Ascending aorta (tissue), 2 donors: ENCODE results near the gene IFT74. TPM values are rescaled to one million over a fixed set of nuclear protein-coding genes. Genes with fewer than 3 reads are reported as not detected.

ENCODE experiments used
- DNase-seq, 2 donors: peaks; one replicate each; pipeline ENCODE4 v3.0.0-alpha.2; 2019; ENCODE audit warnings: low spot score in 2 of 2
- H3K27ac ChIP-seq, 2 donors: fragments of 200-600 bp; sonication (generic); one replicate each; pipeline ENCODE4 v1.5.1; 2016 to 2017; ENCODE audit warnings: mild to moderate bottlenecking in 1 of 2
- H3K27me3 ChIP-seq: fragments of 200-600 bp; sonication (generic); one replicate; pipeline ENCODE4 v1.5.1; 2017
- H3K36me3 ChIP-seq, 2 donors: fragments of 200-600 bp; sonication (generic); one replicate each; pipeline ENCODE4 v1.5.1; 2016
- H3K4me1 ChIP-seq, 2 donors: fragments of 200-600 bp; sonication (generic); one replicate each; pipeline ENCODE4 v1.5.1; 2016 to 2017; ENCODE audit warnings: mild to moderate bottlenecking in 1 of 2
- H3K4me3 ChIP-seq, 2 donors: fragments of 200-600 bp; sonication (generic); one replicate each; pipeline ENCODE4 v1.5.1; 2016 to 2017; ENCODE audit warnings: mild to moderate bottlenecking in 1 of 2
- H3K9me3 ChIP-seq, 2 donors: fragments of 200-600 bp; sonication (generic); one replicate each; pipeline ENCODE4 v1.5.1; 2016
- intact Hi-C: fragments of 100-400 bp; cut with DNase I; formaldehyde crosslinking; loops from one replicate; pipeline ENCODE4 v1.15.1; 2023
- total RNA-seq: library from RNA; depleted of rRNA; stranded (reverse); fragments of >200 nt; gene quantifications from one replicate; pipeline ENCODE4 v1.1.0, GENCODE V29; 2016
- TF ChIP-seq, protein P1 (sequence below), 3 experiments: fragments of 200-600 bp in 2 of 3; fragments of 450-650 bp in 1 of 3; sonication (generic) in 2 of 3; IDR thresholded peaks; one replicate each; pipeline ENCODE4 v1.5.1; 2016 to 2019; ENCODE audit warnings: antibody characterized with exemption in 3 of 3, mild to moderate bottlenecking in 1 of 3, moderate library complexity in 1 of 3

IFT74 gene
- total RNA-seq, 1 donor from 2014 or later, result 5.2 TPM

DNA sequence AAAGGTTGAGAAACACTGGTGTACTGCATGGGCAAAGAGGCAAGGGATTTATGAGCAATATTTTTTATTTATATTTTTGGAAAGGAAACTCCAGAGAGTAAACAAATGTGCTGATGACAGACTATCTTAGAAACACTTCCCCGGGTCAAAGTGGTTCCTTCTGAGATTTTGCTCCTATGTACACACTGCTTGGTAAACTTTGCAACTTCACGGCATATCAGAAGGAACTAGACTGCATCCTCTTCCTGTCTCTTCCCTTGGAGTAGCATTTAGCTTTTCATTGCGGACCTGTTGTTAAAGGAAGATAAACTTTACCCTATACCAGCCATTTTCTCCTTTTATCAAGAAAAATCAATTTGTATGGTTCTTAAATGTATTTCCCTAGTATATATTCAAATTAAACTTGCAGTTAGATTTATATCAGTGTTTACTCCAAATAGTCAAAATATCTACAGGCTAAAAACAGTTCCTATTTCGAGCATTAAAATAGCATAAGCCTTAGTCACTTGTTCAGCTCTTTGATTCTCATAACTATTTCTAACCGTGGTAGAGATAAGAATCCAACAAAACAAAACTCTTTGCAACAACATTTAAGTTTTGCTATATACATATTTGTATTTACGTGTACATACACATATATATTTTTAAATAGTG lies 97.3 kb downstream of the IFT74 start:
- H3K4me1 ChIP-seq, result no peaks in the 10 kb centered on the region
- H3K27ac ChIP-seq, result no peak overlapping the region
- no peaks in the 10 kb centered on the region for H3K9me3 ChIP-seq
- TF ChIP-seq, protein P1, sequence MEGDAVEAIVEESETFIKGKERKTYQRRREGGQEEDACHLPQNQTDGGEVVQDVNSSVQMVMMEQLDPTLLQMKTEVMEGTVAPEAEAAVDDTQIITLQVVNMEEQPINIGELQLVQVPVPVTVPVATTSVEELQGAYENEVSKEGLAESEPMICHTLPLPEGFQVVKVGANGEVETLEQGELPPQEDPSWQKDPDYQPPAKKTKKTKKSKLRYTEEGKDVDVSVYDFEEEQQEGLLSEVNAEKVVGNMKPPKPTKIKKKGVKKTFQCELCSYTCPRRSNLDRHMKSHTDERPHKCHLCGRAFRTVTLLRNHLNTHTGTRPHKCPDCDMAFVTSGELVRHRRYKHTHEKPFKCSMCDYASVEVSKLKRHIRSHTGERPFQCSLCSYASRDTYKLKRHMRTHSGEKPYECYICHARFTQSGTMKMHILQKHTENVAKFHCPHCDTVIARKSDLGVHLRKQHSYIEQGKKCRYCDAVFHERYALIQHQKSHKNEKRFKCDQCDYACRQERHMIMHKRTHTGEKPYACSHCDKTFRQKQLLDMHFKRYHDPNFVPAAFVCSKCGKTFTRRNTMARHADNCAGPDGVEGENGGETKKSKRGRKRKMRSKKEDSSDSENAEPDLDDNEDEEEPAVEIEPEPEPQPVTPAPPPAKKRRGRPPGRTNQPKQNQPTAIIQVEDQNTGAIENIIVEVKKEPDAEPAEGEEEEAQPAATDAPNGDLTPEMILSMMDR (IDR thresholded peaks at IDR 0.05), result no peak
- H3K36me3 ChIP-seq, result peaks cover 3 to 4% of the 10 kb centered on the region in 2 donors
- no peak for DNase-seq
- no peak overlapping the region for H3K4me3 ChIP-seq
- H3K27me3 ChIP-seq, result no peaks in the 10 kb centered on the region
- intact Hi-C loops, result no loop called here

DNA sequence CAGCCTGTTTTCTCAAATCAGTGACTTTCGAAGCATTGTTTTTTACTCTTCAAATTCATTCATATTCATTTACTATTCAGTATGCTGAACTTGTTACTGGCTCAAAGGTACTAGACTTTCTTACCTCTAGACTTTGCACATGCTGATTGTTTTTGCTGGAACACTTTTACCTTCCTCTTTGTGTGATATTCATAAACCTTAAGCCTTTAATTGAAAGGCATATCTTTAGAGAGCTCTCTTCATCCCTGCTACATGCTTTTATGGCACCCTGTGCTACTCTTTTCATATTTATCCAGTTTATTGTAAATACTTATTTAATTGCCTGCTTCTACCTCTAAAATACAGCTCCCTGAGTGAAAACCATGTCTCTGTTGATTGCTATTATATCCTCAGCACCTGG lies 97.9 kb downstream of the IFT74 start:
- TF ChIP-seq, protein P1 (IDR thresholded peaks at IDR 0.05), result no peak
- Histone ChIP-seq H3K4me3 (no peak overlapping the region), H3K27ac (no peak overlapping the region), H3K36me3 (peaks cover 0 to 4% of the 10 kb centered on the region in 2 donors), H3K9me3 (no peaks in the 10 kb centered on the region), H3K27me3 (no peaks in the 10 kb centered on the region), H3K4me1 (no peaks in the 10 kb centered on the region)
- intact Hi-C loops, result no loop called here
- no peak for DNase-seq

DNA sequence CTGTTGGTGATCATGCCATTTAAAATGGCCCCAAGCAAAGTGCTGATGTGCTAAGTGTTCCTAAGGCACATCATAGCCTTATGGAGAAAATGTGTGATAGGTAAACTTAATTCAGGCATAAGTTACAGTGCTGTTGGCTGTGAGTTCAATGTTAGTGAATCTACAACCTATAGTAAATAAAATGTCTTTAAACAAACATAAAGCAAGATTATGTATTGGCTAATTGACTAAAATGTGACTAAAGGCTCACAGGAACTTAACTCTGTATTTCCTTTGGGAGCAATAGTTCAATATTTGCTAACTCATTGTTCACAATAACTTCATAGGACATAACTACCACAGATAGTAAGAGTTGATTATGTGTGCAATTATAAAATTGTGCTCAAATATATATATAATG lies 98.6 kb downstream of the IFT74 start:
- intact Hi-C loops, result no loop called here
- TF ChIP-seq, protein P1 (IDR thresholded peaks at IDR 0.05), result no peak
- H3K4me1 ChIP-seq, result no peaks in the 10 kb centered on the region

DNA sequence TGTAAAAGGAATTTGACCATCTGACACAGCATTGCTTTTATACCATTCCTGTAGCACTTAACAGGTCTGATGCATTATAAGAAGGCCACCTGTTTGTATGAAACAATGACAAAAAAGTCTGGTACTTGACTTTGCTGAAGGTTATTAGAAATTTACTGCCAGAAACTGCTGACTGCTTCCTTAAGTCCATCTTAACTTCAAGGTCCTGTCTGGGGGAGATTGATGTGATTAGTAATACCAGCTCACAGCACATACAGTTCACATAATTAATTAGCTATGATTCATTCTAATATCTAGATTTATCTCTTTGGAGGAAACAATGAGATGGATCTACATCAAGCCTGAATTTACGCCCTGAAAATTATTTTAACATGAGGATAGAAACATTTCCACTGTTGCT lies 103.2 kb downstream of the IFT74 start:
- intact Hi-C loops, result no loop called here
- Histone ChIP-seq H3K27ac (no peak overlapping the region), H3K36me3 (peaks cover 0 to 4% of the 10 kb centered on the region in 2 donors), H3K4me3 (no peak overlapping the region), H3K9me3 (no peaks in the 10 kb centered on the region), H3K27me3 (no peaks in the 10 kb centered on the region), H3K4me1 (no peaks in the 10 kb centered on the region)
- TF ChIP-seq, protein P1 (IDR thresholded peaks at IDR 0.05), result no peak
- DNase-seq, result no peak

More for the DNA sequence above, 98.6 kb downstream of the IFT74 start:
- peaks cover 0 to 4% of the 10 kb centered on the region in 2 donors for H3K36me3 ChIP-seq
- no peak for DNase-seq
- H3K9me3 ChIP-seq, result no peaks in the 10 kb centered on the region
- no peaks in the 10 kb centered on the region for H3K27me3 ChIP-seq
- H3K27ac ChIP-seq, result no peak overlapping the region
- no peak overlapping the region for H3K4me3 ChIP-seq

DNA sequence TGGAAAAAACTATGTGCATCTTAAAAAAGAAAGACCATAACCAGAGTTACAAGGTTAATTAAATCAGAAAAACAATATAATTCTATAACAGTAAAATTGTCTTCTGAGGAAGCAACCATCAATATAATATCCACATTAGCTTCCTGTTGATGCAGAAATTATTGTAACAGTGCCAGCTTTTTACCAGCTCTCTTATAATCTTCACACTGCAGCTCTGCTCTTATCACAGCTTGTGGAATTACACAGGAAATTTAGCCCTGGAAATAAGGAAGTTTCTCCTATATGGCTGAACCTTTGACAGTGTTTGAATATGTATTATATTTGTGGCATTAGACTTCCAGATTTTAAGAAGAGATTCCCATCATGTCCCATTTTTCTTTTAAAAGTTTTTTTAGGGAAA lies 103.7 kb downstream of the IFT74 start:
- no peak overlapping the region for H3K27ac ChIP-seq
- H3K4me1 ChIP-seq, result no peaks in the 10 kb centered on the region
- TF ChIP-seq, protein P1 (IDR thresholded peaks at IDR 0.05), result no peak
- peaks cover 0 to 4% of the 10 kb centered on the region in 2 donors for H3K36me3 ChIP-seq
- no peak overlapping the region for H3K4me3 ChIP-seq
- H3K27me3 ChIP-seq, result no peaks in the 10 kb centered on the region
- intact Hi-C loops, result no loop called here
- H3K9me3 ChIP-seq, result no peaks in the 10 kb centered on the region
- DNase-seq, result no peak

DNA sequence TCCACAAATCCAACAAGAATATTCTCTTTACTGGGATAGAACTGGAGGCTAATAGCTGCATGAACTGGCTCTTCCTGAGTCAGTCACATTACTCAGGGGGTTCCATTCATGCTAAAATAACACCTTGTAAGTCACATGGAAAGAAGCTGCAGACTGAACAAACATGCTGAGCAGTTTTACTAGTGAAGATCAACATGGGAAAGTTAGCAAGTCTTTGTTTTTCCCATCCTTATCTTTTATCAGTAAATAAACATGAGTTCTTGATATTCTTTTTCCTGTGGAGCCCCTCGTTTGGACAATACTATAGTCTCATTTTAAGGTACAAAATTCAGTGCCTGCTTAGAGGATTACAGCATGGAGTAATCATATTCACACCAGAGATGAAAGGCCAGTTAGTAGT lies 109.1 kb downstream of the IFT74 start:
- TF ChIP-seq, protein P1 (IDR thresholded peaks at IDR 0.05), result no peak
- Histone ChIP-seq H3K4me1 (no peaks in the 10 kb centered on the region), H3K9me3 (no peaks in the 10 kb centered on the region), H3K27me3 (no peaks in the 10 kb centered on the region), H3K4me3 (no peak overlapping the region), H3K27ac (no peak overlapping the region), H3K36me3 (no peaks in the 10 kb centered on the region)
- intact Hi-C loops, result no loop called here
- DNase-seq, result no peak
